Ectodermal cell (in vitro differentiated cells): Measurements from ENCODE around the gene MRNIP.
"Not testable (repeated sequence)": the region's sequence is repeated elsewhere in the genome, so short reads cannot be mapped to it uniquely, and the experiment has no call there.

ENCODE experiments used
- H3K27ac ChIP-seq: 2 replicates; pipeline ENCODE4 v1.7.0; 2013; ENCODE audit warnings: mild to moderate bottlenecking, low read depth, low read length; ENCODE audit not compliant: insufficient read depth, poor library complexity, severe bottlenecking
- H3K27me3 ChIP-seq: 2 replicates; pipeline ENCODE4 v1.7.0; 2013; ENCODE audit warnings: mild to moderate bottlenecking, low read length; ENCODE audit not compliant: insufficient read depth, control insufficient read depth, poor library complexity, severe bottlenecking
- H3K36me3 ChIP-seq: one replicate; pipeline ENCODE4 v1.7.0; 2013; ENCODE audit warnings: low read length; ENCODE audit not compliant: control insufficient read depth, insufficient read depth
- H3K4me1 ChIP-seq: one replicate; pipeline ENCODE4 v1.7.0; 2013; ENCODE audit warnings: low read length; ENCODE audit not compliant: control insufficient read depth, insufficient read depth
- H3K4me3 ChIP-seq: 2 replicates; pipeline ENCODE4 v1.7.0; 2013; ENCODE audit warnings: low read depth, low read length, control low read depth; ENCODE audit not compliant: insufficient read depth
- H3K9me3 ChIP-seq: 2 replicates; pipeline ENCODE4 v1.7.0; 2013; ENCODE audit warnings: mild to moderate bottlenecking, low read length, moderate library complexity; ENCODE audit not compliant: control insufficient read depth
- WGBS, 2 experiments: methylation state at CpG; one replicate each; pipeline ENCODE4 v1.1.7; 2013; ENCODE audit warnings: missing lambda C conversion rate in 2 of 2; 5-methylcytosine and 5-hydroxymethylcytosine counted together

The MRNIP gene

DNA sequence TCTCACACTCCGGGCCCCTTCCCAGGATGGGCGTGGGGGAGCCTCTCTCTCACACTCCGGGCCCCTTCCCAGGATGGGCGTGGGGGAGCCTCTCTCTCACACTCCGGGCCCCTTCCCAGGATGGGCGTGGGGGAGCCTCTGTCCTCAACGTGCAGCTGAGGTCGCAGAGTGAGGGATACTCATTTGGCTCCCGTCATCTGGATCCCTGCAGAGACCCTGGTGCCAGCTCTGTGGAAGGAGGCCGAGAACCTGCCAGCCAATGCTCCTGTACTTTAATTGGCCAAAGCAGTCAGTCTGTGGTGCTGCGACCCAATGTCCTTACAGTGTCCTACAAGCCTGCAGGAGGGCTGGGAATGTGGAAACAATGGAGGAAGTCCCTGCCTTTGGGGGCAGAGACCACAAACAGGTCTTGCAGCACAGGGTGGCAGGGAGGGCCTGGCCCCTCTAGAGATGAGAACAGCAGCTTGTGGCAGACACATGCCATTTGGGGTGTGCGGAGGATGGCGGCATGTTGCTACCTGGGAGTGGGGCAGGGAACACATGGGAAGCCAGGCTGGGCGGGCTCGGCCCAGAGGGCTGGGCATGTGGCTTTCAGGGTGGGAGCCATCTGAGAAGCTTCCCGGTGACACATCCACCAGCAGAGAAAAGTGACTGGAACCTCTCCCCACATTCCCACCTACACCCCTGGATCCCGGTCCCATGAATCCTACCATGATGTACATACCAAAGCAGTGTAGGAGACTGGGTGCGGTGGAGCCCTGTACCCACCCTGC is 13.6 kb upstream of the MRNIP start:
- peaks cover 22% of the 10 kb centered on the region for H3K36me3 ChIP-seq
- 93 to 97% methylated on average over 15 to 16 of the region's 18 CpGs for WGBS, 2 experiments

GRCh38 chr5:179871533-179871932 is 12.9 kb upstream of the MRNIP start:
- peaks cover 25% of the 10 kb centered on the region for H3K4me1 ChIP-seq
- H3K9me3 ChIP-seq, H3K4me3 ChIP-seq, H3K27me3 ChIP-seq, H3K27ac ChIP-seq: not testable (repeated sequence)
- H3K36me3 ChIP-seq: peaks cover 22% of the 10 kb centered on the region
- WGBS, 2 experiments: 95 to 96% methylated on average over 13 to 14 of the region's 14 CpGs

More for the DNA sequence above, 13.6 kb upstream of the MRNIP start:
- Histone ChIP-seq H3K9me3 (no peaks in the 10 kb centered on the region), H3K4me3 (no peak overlapping the region), H3K27me3 (no peaks in the 10 kb centered on the region), H3K4me1 (peaks cover 25% of the 10 kb centered on the region), H3K27ac (no peak overlapping the region)

DNA sequence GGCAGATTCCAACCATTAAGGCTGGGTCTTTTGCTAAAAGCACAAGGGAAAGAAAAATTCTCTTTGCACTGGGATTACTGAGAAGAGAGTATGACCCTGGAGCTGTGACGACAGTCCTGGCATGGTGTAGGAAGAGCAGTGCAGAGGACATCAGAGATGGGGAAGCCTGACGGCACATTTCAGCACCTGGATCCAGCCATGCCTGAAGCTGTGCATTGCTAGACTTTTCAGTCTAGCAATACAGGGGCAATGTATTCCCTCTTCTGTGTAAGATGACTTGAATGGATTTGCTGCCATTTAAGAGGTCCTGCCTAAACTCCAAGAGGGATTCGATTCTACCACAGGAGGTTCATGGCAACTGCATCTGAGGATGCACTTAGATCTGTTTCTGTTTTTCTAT is 12.3 kb upstream of the MRNIP start:
- Histone ChIP-seq H3K36me3 (peaks cover 22% of the 10 kb centered on the region), H3K27ac (no peak overlapping the region), H3K9me3 (no peaks in the 10 kb centered on the region), H3K4me1 (peaks cover 25% of the 10 kb centered on the region), H3K27me3 (no peaks in the 10 kb centered on the region), H3K4me3 (no peak overlapping the region)
- 94 to 95% methylated on average over 3 of the region's 3 CpGs for WGBS, 2 experiments

DNA sequence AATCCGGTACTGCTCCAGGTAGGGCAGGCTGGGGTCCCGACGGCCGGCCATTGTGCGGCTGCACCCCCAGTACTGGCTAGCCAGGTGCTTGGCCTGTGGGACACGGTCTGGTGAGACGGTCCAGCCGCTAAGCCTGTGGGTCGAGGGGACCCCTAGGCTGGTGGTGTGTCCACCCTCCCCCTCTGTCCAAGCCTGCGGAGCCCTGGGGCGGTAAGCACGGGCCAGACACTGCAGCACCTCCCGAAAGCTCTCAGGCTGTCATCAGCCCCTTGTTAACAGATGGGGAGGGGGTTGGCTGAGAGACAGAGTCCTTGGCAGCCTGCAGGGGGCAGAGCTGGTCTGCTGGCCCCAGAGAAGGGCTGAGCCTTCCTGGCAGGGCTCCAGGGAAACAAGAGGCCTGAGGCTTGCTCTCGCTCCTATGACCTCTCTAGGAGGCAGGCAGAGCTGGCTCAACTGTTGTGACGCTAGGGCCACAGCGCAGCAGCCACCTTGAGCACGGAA is 11.8 kb upstream of the MRNIP start:
- Histone ChIP-seq H3K4me1 (peaks cover 25% of the 10 kb centered on the region), H3K4me3 (no peak overlapping the region), H3K27me3 (no peaks in the 10 kb centered on the region), H3K36me3 (peaks cover 22% of the 10 kb centered on the region), H3K27ac (no peak overlapping the region), H3K9me3 (no peaks in the 10 kb centered on the region)
- WGBS, 2 experiments: 78 to 79% methylated on average over 17 of the region's 17 CpGs

GRCh38 chr5:179869641-179870402 is 11.2 kb upstream of the MRNIP start:
- H3K9me3 ChIP-seq: no peaks in the 10 kb centered on the region
- H3K36me3 ChIP-seq: peaks cover 22% of the 10 kb centered on the region
- H3K27me3 ChIP-seq: no peaks in the 10 kb centered on the region
- 89 to 91% methylated on average over 16 of the region's 16 CpGs for WGBS, 2 experiments
- no peak overlapping the region for H3K27ac ChIP-seq
- peaks cover 25% of the 10 kb centered on the region for H3K4me1 ChIP-seq
- H3K4me3 ChIP-seq: no peak overlapping the region

DNA sequence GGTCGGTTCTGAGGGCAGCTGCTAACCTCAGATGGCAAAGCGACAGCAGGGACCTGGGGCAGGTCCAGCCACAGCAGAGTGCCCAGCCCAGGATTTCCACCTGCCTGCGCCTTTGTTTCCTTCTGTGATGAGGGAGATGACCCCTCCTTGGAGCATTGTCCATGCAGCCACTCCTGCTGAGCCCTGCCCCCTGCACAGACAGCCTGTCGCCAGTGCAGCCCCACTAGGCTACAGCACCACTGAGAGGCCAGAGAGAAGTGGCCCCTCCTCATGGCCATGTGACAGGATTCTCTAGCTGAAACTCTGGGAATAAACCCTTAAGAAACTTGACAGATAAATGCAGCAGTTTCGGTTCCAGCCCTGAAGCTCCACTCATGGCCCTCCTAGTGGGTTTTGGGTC is 10.5 kb upstream of the MRNIP start:
- H3K4me1 ChIP-seq: peaks cover 25% of the 10 kb centered on the region
- no peaks in the 10 kb centered on the region for H3K9me3 ChIP-seq
- no peak overlapping the region for H3K4me3 ChIP-seq
- no peaks in the 10 kb centered on the region for H3K27me3 ChIP-seq
- no peak overlapping the region for H3K27ac ChIP-seq
- 66 to 69% methylated on average over 5 of the region's 5 CpGs for whole genome bisulfite sequencing, 2 experiments
- peaks cover 20% of the 10 kb centered on the region for H3K36me3 ChIP-seq

GRCh38 chr5:179868541-179868940 is 9.9 kb upstream of the MRNIP start:
- H3K36me3 ChIP-seq: peaks cover 15% of the 10 kb centered on the region
- H3K9me3 ChIP-seq: no peaks in the 10 kb centered on the region
- H3K27ac ChIP-seq: peak overlapping the region; percentile 50
- no peaks in the 10 kb centered on the region for H3K27me3 ChIP-seq
- H3K4me1 ChIP-seq: peaks cover 25% of the 10 kb centered on the region
- 95 to 96% methylated on average over 14 of the region's 14 CpGs for WGBS, 2 experiments
- H3K4me3 ChIP-seq: no peak overlapping the region

DNA sequence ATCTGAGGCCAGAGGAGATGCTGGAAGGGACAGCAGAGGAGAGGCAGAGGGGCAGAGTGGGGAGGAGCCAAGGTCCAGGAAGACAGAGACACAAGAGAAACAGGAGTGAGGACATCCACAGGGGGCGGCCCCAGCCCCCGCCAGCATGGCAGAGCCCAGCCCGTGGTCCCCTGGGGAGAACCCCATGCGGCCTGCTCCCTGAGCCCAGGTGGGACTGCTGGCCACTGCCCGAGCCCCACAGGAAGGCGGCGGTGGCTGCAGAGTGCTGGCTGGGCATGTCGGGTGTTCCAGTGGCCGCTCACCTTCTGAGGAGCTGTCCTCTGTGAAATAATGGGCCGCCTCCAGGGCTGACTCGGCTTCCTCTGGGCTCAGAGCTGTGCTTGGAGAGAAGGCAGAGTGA is 8.9 kb upstream of the MRNIP start:
- Histone ChIP-seq H3K27ac (peak overlapping the region; percentile 16), H3K36me3 (peaks cover 7% of the 10 kb centered on the region)
- WGBS, 2 experiments: 91 to 92% methylated on average over 11 of the region's 11 CpGs

DNA sequence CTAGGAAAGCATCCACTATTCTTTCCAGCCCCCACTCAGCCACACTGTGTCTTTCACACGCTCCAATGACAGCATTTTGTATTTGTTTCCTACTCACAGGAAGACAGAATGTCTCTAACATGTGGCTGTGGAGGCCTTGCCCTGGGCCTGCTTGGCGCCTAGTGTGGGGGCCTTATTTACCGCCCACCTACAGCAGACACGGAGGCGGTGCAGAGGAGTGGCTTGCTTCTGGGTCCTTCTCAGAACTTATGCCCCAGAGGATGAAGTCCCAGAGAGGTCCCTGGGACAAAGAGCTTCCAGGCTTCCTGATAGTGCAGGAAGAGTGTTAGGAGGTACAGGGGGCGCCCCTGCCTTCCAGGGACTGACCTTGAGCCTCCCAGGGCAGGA is 8.5 kb upstream of the MRNIP start:
- Histone ChIP-seq H3K4me1 (peaks cover 25% of the 10 kb centered on the region), H3K36me3 (peaks cover 10% of the 10 kb centered on the region), H3K27ac (peak overlapping the region; percentile 16), H3K27me3 (no peaks in the 10 kb centered on the region), H3K4me3 (no peak overlapping the region), H3K9me3 (no peaks in the 10 kb centered on the region)
- WGBS, 2 experiments: 91 to 93% methylated on average over 6 of the region's 6 CpGs

More for the DNA sequence above, 8.9 kb upstream of the MRNIP start:
- Histone ChIP-seq H3K27me3 (no peaks in the 10 kb centered on the region), H3K4me1 (peaks cover 25% of the 10 kb centered on the region), H3K4me3 (no peak overlapping the region), H3K9me3 (no peaks in the 10 kb centered on the region)
